ENCODE data around the gene OR1D2. TPM values are rescaled to one million over a fixed set of nuclear protein-coding genes. Genes with fewer than 3 reads are reported as not detected.

The OR1D2 gene
- total and polyA plus RNA-seq, 2 of the 13 experiments (the other 11 are each of a cell fraction or from before 2014, with no cell fraction given), result not detected

DNA sequence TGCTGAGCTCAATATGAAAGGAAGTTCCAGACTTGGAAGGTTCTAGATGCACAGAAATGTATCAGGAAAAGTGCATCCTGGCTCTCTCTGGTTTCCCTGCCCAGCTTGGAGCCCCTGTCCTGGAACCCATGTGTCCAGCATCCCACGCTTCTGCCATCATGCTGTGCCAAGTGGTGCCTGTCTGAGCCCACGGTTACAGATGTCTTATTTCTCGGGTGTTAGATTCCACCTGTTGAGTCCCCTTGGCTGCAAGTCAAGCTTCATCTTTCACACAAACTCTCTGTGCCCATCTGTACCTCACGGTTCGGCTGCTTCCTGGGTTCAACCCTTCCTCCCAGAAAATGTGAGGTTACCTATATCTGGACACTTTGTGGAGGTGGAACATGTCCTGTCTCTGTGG lies 63.3 kb downstream of the OR1D2 start:
- WGBS (ENCODE audit: low lambda C conversion rate), result 48% methylated on average over 5 of the region's 5 CpGs
- in situ Hi-C loops (cut with HindIII; ENCODE audit: extremely low pct_ligation_motif_present, low pct_unique_long_range_greater_than_20kb), result loop anchor here (10.0 kb wide), 1 partner anchor 624 kb away; the partner anchor contains the start of genes EMC6 and TAX1BP3
- DNase-seq (ENCODE audit: low spot score) (no peak), FAIRE-seq (no peak), ATAC-seq (no peak)
- H3K4me2 ChIP-seq (ENCODE audit: low read depth, low read length), result no peak overlapping the region
- no peaks in the 10 kb centered on the region for H3K36me3 ChIP-seq (replicated peaks in 1 of 2; ENCODE audit: control insufficient read depth in 1 of 2, insufficient read depth in 2 of 2, low read length in 2 of 2)
- intact Hi-C loops (cut with micrococcal nuclease; ENCODE audit: unreplicated experiment), result no loop called here
- ChIA-PET POLR2A (no interaction called here), CTCF (ENCODE audit: low intra/inter-chr PET ratio, low total read pairs) (no interaction called here)
- no peaks in the 10 kb centered on the region for H3K4me1 ChIP-seq (ENCODE audit: insufficient read depth, low read length)
- no peak overlapping the region for H3K9ac ChIP-seq (ENCODE audit: insufficient read depth, low read depth, low read length)
- H3K79me2 ChIP-seq (ENCODE audit: insufficient read depth, low read length), result no peaks in the 10 kb centered on the region
- peaks cover 12% of the 10 kb centered on the region for H3K9me3 ChIP-seq (ENCODE audit: low read length)
- no TSS peak for BruUV-seq (replicated peaks)
- no peaks in the 10 kb centered on the region; a peak in 1 of 5 replicates for H3K27me3 ChIP-seq (ENCODE audit: control insufficient read depth in 1 of 2, insufficient read depth in 2 of 2, low read length in 2 of 2)
- H2AFZ ChIP-seq (ENCODE audit: low read length), result no peak overlapping the region
- H3K27ac ChIP-seq (ENCODE audit: extremely low read length, insufficient read depth, low read length), result no peak overlapping the region
- TF ChIP-seq KLF13 (CRISPR knock-in tag; IDR thresholded peaks at IDR 0.05) (no peak), ELF4 (CRISPR knock-in tag; IDR thresholded peaks at IDR 0.05; ENCODE audit: borderline replicate concordance) (no peak)
- no peaks in the 10 kb centered on the region for H4K20me1 ChIP-seq (ENCODE audit: insufficient read depth, low read length)
- no peak overlapping the region for H3K4me3 ChIP-seq (replicated peaks in 1 of 3; ENCODE audit: insufficient read depth in 1 of 3, low read depth in 2 of 3, low read length in 3 of 3)

DNA sequence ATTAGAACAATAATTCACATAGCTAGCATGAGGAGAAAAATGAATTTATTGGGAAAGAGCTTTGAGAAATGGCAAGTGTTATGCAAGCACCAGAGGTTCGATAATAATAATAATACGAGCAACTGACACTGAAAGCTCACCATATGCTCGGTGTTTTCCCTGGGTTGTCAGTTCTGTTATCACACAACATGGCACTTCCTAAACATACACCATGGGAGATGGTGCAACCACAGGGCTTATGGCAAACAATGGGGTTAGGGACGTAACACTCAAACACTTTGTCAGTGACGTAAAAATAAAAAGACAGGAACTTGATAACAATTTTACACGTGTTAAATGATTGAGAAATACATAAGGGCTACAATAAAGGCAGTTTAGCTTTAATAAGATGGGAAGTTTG lies 64.5 kb downstream of the OR1D2 start:
- Histone ChIP-seq H3K9ac (ENCODE audit: insufficient read depth, low read depth, low read length) (no peak overlapping the region), H3K4me1 (ENCODE audit: insufficient read depth, low read length) (no peaks in the 10 kb centered on the region), H3K4me2 (ENCODE audit: low read depth, low read length) (no peak overlapping the region), H3K9me3 (ENCODE audit: low read length) (peaks cover 12% of the 10 kb centered on the region), H3K27me3 (ENCODE audit: control insufficient read depth in 1 of 2, insufficient read depth in 2 of 2, low read length in 2 of 2) (no peaks in the 10 kb centered on the region; a peak in 1 of 5 replicates), H3K79me2 (ENCODE audit: insufficient read depth, low read length) (no peaks in the 10 kb centered on the region), H4K20me1 (ENCODE audit: insufficient read depth, low read length) (no peaks in the 10 kb centered on the region), H3K27ac (ENCODE audit: extremely low read length, insufficient read depth, low read length) (no peak overlapping the region), H2AFZ (ENCODE audit: low read length) (no peak overlapping the region), H3K36me3 (replicated peaks in 1 of 2; ENCODE audit: control insufficient read depth in 1 of 2, insufficient read depth in 2 of 2, low read length in 2 of 2) (no peaks in the 10 kb centered on the region), H3K4me3 (replicated peaks in 1 of 3; ENCODE audit: insufficient read depth in 1 of 3, low read depth in 2 of 3, low read length in 3 of 3) (no peak overlapping the region)
- no peak for ATAC-seq
- intact Hi-C loops (cut with micrococcal nuclease; ENCODE audit: unreplicated experiment), result no loop called here
- POLR2A ChIA-PET, result no interaction called here
- WGBS (ENCODE audit: low lambda C conversion rate), result 22% methylated on average over 6 of the region's 6 CpGs
- BruUV-seq (replicated peaks), result no TSS peak
- no peak for DNase-seq (ENCODE audit: low spot score)
- CTCF ChIA-PET (ENCODE audit: low intra/inter-chr PET ratio, low total read pairs), result no interaction called here
- FAIRE-seq, result no peak
- in situ Hi-C loops (cut with HindIII; ENCODE audit: extremely low pct_ligation_motif_present, low pct_unique_long_range_greater_than_20kb), result loop anchor here (10.0 kb wide), 1 partner anchor 625 kb away; the partner anchor contains the start of genes EMC6 and TAX1BP3
- TF ChIP-seq CREB1 (IDR thresholded peaks at IDR 0.05), result 0 out of 2 replicates have a peak, but pooled peaks have one; percentile 2
- TF ChIP-seq CREB1 (CRISPR knock-in tag; IDR thresholded peaks at IDR 0.05), result no peak
- TF ChIP-seq, protein P1, sequence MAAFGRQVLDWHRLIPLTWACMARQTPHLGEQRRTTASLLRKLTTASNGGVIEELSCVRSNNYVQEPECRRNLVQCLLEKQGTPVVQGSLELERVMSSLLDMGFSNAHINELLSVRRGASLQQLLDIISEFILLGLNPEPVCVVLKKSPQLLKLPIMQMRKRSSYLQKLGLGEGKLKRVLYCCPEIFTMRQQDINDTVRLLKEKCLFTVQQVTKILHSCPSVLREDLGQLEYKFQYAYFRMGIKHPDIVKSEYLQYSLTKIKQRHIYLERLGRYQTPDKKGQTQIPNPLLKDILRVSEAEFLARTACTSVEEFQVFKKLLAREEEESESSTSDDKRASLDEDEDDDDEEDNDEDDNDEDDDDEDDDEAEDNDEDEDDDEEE (CRISPR knock-in tag; IDR thresholded peaks at IDR 0.05), result no peak
- no peak for TF ChIP-seq ZBTB38 (CRISPR knock-in tag; IDR thresholded peaks at IDR 0.05)
